DMS114 treated with DMSO at 0.1 percent for 48 hours (cell line): Measurements from ENCODE around the gene SLC13A3.
"Not testable (repeated sequence)": the region's sequence is repeated elsewhere in the genome, so short reads cannot be mapped to it uniquely, and the experiment has no call there.

ENCODE experiments used
- DNase-seq: peaks from one replicate; lab custom pipeline; 2025; ENCODE audit not compliant: unreplicated experiment; lab: John Stamatoyannopoulos, UW

The SLC13A3 gene

DNA sequence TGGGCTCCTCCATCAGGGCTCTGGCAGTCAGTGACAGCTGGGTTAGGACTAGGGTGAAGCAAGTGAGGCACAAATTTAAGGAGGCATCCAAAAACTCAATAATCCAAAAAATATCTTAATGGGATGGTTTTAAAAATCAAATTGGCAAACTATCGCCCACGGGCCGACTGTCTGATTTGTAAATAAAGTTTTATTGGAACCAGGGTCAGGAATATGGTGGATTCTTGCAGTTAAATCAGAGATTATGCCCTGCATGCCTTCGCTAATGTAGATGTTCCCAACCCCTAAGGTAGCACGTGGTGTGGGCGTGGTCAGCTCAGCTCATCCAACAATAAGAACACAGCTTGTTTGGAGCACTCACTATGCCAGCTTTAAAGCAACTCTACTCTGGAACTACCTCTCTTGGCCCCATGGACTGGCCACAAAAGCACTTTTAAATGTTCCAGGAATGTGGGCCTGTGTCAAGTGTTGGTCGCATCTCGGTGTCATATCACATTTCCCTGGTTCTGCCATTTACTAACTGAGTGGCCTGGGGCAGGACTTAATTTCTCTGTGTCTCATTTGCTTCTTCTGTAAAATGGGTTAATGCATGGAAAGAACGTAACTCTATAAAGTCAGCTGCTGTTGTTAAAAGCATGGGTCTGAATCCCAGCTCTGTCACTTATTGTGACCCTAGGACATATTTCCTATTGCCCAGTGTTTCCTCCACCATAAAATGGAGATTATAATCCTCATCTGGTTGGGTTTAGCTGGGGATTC is 31.0 kb upstream of the SLC13A3 start:
- no peak for DNase-seq

DNA sequence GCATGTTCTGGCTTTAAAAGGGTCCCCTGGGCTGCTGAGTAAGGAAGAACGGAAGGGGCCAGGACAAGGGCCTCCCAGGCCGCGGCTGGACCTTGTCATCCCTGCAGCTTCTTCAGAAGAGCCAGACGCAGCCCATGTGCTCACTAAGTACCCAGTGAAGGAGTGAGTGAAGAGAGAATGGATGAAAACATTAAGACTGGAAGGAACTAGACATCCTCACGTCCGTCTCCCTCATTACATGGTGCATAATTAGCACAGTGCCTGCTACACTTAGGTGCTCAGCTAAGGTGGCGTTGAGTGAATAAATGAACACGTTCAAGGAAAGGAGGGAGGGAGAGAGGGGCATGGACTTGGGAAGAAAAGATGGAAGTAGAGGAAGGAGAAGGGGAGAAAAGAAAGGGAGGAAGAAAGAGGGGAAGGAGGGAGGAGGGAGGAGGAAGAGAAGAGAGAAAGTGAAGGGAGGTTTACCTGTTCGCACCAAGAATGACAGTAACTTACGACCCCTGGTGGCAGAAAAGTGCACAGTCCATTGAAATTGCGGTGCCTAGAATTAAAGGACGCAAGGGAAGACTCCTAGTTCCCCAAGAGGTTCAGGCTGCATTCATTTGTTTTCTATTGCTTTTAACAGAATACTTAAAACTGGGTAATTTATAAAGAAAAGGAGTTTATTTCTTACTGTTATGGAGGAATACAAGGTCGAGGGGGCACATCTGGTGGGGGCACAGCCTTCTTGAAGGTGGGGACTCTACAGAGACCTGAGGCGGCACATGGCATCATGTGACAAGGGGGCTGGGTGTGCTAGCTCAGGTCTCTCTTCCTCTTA is 30.0 kb upstream of the SLC13A3 start:
- peak; percentile 23 for DNase-seq

DNA sequence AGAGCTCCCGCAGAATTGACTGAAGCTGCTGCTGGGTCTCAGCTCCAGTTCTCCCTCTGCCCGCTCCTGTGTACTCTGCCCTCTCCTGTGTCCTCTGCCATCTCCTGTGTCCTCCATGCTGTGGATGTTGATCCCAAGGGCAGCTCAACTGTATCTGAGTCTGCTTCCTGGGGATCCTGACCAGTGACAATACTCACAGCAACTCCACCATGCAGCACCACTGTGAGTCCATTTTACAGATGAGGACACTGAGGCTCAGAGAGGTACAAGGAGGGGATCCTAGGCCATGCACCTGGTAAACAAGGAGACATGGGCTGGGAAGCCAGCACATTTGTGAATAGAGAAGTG is 29.4 kb upstream of the SLC13A3 start:
- no peak for DNase-seq

DNA sequence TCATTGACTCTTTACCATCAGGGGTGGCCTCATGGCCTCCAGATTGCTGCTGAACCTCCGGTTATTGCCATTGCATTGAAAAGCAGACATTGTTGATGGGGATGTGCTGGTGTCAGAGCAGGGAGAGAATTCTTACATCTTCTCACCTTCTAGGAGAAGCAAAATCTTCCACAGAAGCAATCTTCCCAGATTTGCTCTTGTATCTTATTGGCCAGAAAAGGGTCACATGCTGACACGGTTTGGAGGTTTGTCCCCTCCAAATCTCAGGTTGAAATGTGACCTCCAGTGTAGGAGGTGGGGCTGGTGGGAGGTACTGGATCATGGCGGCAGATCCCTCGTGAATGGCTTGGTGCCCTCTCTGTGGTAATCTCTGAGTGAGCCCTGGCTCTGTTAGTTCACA is 27.3 kb upstream of the SLC13A3 start:
- DNase-seq: no peak

DNA sequence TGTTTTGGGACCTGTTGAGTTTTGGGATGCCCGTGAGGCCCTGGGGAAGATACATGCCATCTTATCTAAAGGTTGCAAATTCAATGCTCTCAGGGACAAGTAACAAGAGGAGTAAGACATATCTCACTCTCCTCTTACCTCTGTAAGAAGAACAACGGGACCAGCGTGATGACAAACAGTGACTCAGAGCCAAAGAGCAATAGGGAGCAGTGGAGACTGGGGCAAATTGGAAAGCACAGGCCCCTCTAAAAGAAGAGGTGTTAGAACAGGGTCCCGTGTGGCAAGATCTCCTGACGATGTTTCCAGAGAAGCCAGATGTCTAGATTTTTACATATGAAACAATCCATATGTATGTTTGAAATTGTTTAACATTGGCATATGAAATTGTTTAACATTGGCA is 26.3 kb upstream of the SLC13A3 start:
- no peak for DNase-seq

DNA sequence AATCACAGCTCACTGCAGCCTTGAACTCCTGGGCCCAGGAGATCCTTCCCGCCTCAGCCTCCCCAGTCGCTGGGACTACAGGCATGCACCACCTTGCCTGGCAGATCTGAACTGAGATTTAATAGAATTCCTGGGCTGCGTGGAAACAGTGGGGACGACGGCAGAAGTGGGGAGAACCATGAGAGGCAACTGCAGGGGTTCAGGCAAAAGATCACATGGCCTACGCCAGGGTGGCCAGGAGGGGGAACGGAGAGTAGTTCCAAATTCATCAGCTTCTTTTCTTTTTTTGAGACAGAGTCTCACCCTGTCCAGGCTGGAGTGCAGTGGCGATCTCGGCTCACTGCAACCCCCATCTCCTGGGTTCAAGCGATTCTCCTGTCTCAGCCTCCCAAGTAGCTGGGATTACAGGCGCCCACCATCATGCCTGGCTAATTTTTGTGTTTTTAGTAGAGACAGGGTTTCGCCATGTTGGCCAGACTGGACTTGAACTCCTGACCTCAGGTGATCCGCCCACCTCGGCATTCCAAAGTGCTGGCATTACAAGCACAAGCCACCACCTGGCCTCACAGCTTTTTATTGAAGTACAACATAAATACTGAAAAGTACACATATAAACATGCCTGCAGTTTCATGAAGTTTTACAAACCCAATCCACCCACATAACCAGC is 25.5 kb upstream of the SLC13A3 start:
- DNase-seq: not testable (repeated sequence)

DNA sequence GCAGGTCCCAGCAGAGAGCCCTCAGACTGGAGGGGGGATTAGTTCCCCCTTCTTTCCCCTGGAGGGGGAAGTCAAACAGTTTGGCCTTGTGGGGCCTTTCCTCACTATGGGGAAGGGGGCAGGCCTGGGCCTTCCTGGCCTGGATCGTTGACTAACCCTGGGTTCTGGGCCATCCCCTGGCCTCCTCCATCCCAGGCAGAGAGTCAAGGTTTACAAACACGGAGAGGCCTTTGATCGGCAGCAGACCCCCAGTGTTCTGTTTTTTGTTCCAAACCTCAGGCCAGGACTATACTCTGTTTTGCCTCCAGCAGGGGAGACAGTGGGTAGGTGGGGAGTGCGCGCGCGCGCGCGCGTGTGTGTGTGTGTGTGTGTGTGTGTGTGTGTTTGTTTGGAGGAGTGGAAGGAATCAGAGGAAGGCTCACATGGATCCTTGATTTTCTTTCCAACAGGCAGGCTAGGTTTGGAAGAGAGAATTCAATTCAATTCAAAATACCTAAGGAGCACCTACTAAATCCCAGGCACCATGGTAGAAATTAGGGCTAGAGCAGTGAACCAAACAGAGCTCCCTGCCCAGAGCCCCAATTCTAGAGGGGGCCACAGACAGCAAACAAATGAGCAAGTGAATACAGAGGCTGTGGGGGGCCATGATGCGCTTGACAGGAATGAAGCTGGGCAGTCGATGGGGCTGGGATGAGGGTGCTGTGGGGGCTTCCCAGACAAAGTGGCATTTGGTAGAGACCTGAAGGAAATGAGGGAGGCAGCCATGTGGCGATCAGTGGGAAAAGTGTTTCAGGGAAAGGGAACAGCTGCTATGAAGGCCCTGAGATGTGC is 23.2 kb upstream of the SLC13A3 start:
- DNase-seq: no peak

DNA sequence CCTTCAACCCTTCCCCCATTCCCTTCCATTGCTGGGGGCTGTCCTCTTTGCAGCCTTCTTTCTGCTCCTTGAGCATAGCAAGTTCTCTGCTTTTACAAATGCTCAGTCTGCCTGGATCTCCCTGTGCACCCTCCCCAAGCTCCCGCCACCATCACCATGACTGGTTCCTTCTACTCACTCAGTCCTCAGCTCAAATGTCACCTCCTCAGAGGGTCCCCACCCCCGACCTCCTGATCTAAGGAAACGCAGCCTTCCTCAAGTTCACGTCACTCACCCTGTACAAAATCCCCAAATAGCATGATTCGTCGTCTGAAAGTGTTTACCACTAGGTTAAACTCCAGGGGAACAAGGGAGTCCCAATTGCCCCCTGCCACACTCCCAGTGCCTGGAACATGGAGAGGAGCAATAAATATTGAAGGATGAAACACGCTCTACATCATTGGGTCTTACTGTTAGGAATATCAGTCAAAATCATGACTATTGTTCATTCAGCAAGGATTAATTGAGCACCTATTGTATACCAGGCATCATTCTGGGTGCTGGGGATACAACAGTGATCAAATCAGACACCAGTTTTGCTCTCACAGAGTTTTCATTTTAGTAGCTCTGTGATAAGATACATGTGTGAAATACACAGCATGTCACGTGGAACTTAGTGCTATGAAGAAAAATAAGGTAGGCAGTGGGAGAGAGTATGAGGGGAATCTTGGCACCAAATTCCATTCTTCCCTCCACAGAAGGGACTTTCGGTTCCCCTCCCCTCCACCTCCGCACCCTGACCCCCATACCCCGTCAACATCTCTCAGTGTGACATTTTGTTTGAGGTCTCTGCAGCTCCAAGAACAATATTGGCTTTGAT is 22.4 kb upstream of the SLC13A3 start:
- no peak for DNase-seq

DNA sequence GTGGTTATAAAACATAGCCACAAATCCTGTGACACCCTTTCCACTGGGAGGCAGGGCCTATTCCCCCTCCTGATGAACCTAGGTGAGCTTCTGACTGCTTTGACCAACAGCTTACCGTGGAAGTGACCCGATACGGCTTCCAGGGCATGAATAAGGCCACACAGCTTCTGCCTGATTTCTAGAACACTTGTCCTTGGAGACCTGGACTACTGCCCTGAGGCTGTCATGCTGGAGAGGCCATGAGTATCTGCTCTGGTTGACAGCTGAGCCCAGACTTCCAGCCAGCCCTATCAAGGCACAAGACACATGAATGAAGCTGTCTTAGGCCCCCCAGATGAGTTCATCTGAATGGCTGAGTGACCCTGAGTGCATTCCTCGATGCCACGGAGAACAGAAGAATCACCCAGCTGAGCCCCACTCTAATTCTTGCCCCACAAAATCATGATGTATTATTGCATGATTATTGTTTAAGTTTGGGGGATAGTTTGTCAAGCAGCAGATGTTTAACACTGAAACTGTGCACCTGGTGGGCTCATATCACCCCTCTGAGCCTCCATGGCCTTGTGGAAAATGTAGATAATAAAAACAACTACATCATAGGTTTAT is 21.4 kb upstream of the SLC13A3 start:
- DNase-seq: no peak

DNA sequence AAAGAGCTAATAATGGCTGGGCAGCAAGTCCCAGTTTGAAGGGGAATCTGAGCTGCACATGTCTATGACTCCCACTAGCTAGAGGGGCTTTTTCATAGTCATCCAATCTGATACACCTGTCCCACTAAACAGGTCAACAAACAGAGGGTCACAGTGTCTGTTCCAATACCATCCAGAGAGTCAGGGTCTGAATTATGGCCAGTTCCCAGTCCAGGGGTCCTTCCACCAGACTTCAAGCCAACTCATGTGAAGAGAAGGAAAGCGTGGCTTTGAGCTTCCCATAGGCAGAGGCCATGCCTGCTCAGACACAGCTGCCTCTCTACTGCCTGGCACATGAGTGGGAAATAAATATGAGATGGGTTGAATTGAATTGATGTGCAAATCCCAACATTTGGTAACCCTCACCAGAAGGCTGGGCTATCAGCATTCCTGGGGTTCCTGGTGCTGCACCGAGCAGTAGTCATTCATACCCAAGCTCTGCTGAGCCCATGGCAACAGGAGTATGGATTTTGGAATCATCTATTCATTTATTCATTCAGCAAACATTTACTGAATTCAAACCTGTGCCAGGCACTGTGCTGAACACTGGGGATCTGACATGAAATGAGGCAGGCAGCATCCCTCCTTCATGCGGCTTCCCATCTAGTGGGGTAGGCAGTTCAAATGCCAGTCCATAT is 20.7 kb upstream of the SLC13A3 start:
- no peak for DNase-seq

DNA sequence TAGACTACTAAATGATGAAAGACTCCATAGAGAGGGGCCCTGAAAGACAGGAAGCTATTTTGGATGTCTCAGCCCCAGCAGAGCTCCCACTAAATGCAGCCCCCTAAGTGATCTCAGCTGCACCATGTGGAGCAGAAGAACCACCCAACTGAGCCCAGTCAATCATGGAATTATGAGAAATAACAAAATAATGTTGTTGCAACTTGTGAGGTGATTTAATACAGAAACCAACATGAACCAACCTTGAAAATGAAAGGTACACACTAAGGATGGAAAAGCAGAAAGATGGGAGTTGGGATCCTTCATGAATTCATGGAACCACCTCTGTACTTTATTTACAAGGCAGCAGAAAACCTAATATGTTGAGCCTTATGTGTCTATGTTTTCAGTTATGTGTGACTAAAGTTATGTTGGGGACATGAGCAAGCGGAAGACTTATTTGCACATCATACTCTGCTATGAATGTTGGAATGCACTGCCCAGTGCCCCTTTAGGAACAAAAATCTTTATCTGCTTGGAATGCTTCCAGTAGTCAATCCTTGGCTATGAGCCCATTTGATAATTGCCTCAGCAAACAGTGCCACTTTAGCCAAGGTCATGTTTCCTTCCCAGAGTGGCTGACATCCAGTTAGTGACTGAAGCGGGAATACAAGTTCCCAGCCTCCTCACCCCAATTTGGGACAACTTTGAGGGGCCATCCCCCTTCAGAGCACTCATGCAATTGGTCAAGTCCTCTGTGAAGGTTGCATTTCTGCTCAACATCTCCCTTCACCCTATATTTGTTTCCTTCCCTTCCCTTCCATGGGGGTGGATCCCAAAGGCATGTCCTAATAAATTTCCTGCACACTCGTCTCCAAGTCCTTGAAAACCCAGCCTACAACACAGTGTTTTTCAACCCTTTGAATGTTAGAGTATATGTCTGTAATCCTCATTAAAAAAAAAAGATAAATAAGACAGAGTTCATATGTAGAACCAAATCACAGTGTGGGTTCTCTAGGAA is 19.6 kb upstream of the SLC13A3 start:
- DNase-seq: no peak

DNA sequence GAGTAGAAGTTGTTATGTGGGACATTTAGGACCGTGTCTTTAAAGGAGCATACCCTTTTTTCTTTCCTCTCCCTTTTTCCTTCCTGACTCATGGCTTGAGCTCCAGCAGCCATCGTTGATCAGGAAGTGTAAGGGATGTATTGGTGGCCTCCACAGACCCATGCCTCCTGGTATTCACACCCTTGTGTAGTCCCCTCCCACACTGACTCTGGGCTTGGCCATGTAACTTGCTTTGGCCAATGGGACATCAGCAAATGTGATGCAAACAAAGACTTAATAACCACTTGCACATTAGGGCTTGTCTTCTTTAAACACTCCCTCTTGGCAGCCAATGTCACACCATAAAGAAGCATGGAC is 18.9 kb upstream of the SLC13A3 start:
- no peak for DNase-seq

DNA sequence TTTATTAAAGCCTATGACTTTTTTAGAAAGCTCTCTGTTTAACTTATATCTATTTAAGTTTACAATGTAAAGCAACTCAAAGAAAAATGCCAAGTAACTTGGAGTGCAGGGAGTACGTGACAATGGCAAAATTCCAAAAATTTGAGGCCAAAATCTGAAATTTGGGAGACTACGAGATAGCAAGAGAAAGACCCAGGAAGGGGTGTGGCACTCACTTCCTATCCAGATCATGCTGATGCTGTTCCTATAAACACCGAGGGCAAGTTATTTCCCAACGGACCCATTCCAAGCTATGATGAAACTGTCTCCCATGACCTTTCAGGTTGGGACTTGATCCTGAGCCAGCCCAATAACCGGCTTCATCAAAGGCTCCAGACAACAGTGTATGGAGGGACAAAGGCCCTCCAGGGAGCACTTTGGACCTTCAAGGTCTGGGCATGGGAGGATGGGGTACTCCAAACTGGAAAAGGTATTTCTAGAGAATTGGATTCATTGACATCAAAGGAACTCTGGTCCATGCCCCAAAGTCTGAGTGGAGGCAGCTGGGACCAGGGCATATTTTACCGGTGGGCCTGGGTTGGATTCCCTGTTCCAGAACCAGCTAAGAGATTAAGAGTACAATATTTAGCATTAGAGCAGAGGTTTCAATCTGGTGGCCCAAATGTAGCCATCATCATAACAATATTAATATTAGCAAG is 15.7 kb upstream of the SLC13A3 start:
- DNase-seq: no peak

DNA sequence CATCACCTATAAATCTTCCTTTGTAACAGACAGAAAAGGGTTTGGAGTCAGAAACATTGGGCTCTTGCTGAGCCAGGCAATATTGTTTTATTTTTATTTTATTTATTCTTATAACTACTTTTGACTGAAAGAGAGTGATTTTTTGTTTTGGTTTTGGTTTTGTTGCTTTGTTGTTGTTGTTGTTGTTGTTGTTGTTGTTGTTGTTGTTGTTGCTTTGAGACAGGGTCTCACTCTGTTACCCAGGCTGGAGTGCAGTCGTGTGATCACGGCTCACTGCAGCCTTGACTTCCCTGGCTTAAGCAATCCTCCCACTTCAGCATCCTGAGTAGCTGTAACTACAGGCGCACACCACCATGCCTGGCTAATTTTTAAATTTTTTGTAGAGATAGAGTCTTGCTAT is 15.0 kb upstream of the SLC13A3 start:
- no peak for DNase-seq

DNA sequence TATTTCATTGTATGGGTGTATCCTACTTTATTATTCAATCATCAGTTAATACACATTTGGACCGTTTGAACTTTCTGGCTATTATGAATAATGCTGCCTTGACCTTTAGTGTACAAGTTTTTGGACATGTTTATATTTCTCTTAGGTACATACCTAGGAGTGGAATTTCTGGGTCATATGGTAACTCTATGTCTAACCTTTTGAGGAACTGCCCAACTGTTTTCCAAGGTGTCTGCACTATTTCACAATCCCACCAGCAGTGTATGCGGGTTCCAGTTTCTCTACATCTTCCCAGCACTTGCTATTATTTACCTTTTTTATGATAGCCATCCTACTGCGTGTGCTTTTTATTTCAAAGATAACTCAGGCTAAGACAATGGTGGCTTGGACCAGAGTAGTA is 14.3 kb upstream of the SLC13A3 start:
- no peak for DNase-seq

DNA sequence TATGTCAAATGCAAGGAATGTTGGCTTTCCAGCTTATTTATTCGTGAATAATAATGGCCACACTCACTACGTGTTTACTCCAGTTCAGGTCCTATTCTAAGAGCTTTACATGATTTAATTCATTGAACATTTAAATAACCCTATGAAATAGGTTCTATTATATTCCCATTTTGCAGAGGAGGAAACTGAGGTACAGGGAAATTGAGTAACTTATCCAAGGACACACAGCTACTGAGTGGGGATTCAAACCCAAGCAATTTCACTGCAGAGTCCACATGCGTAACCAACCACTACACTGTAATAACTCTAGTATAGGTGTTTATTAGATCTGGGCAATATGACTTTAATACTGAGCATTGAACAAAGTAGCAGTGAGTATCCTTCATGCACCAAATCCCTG is 12.3 kb upstream of the SLC13A3 start:
- DNase-seq: no peak

DNA sequence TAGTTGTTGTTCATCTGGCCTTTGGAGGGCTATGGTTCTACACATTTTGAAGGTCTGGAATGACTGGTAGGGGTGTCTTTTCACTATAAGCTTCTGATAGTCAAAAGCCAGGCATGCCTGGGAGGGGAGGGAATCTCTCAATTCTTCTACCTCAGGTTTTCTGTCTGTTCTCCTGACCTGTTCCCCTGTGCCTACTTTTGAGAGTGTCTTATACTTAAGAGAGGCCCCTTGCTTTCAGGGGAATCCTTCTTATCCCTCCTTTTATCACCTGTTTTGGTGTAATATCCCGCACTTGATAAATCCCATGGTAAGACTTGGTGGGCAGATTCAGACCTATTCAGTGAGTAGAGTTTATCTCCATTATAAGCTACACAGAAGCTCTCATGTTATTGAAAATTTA is 10.4 kb upstream of the SLC13A3 start:
- DNase-seq: no peak

DNA sequence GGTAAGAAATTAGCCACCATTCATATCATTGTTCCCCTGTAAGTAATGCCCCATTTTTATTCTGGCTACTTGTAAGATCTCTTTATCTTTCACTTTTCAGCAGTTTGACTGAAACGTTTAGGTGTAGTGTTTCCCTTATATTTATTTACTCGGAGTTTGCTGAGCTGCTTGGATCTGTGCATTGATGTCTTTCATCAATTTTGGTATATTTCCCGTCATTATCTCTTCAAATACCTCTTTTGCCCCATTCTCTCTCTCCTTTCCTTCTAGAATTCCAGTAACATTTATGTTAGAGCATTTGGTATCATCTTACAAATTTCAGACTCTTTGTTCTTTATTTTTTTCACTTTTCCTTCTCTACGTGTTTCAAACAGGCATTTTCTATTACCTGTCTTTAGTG is 9.2 kb upstream of the SLC13A3 start:
- DNase-seq: no peak
